H9 (cell line): ENCODE results near the gene CADM4. TPM values are rescaled to one million over a fixed set of nuclear protein-coding genes. Genes with fewer than 3 reads are reported as not detected.

Experiments used
- DNase-seq: peaks from one replicate; pipeline ENCODE4 v3.0.0-alpha.2; 2017
- H2AFZ ChIP-seq: one replicate; pipeline ENCODE4 v1.6.1; 2013; ENCODE audit warnings: mild to moderate bottlenecking, low read length, control low read depth, moderate library complexity
- H2AK5ac ChIP-seq: 2 replicates; pipeline ENCODE4 v1.6.1; 2013; ENCODE audit warnings: low read length, control low read depth, mixed read lengths; ENCODE audit not compliant: insufficient read length
- H2BK120ac ChIP-seq: one replicate; pipeline ENCODE4 v1.6.1; 2013; ENCODE audit warnings: low read depth, mild to moderate bottlenecking, low read length, control low read depth, inconsistent platforms; ENCODE audit not compliant: poor library complexity, severe bottlenecking
- H2BK12ac ChIP-seq: 2 replicates; pipeline ENCODE4 v1.6.1; 2013; ENCODE audit warnings: low read length, control low read depth, mixed read lengths, low read depth; ENCODE audit not compliant: insufficient read length
- H2BK15ac ChIP-seq: 2 replicates; pipeline ENCODE4 v1.6.1; 2013; ENCODE audit warnings: low read depth, low read length, control low read depth
- H2BK20ac ChIP-seq: one replicate; pipeline ENCODE4 v1.6.1; 2013; ENCODE audit warnings: low read depth, mild to moderate bottlenecking, low read length, control low read depth, inconsistent platforms; ENCODE audit not compliant: poor library complexity, severe bottlenecking
- H2BK5ac ChIP-seq: 2 replicates; pipeline ENCODE4 v1.6.1; 2013; ENCODE audit warnings: low read length, control low read depth, mixed read lengths; ENCODE audit not compliant: insufficient read length
- H3K14ac ChIP-seq: 2 replicates; pipeline ENCODE4 v1.6.1; 2013; ENCODE audit warnings: low read length, control low read depth; ENCODE audit not compliant: insufficient read depth
- H3K18ac ChIP-seq: 2 replicates; pipeline ENCODE4 v1.6.1; 2013; ENCODE audit warnings: low read depth, mild to moderate bottlenecking, mixed read lengths, low read length, control low read depth; ENCODE audit not compliant: insufficient read length
- H3K23ac ChIP-seq: 2 replicates; pipeline ENCODE4 v1.6.1; 2013; ENCODE audit warnings: low read length, control low read depth, mixed read lengths, low read depth; ENCODE audit not compliant: insufficient read length
- H3K23me2 ChIP-seq: 2 replicates; pipeline ENCODE4 v1.6.1; 2013; ENCODE audit warnings: low read depth, mild to moderate bottlenecking, mixed read lengths, low read length, control low read depth; ENCODE audit not compliant: insufficient read length, poor library complexity, severe bottlenecking
- H3K27ac ChIP-seq: 2 replicates; pipeline ENCODE4 v1.5.1; 2013; ENCODE audit warnings: low read length, control low read depth, mixed read lengths, low read depth; ENCODE audit not compliant: insufficient read length
- H3K27me3 ChIP-seq: 2 replicates; pipeline ENCODE4 v1.6.1; 2013; ENCODE audit warnings: low read length, control low read depth, inconsistent platforms; ENCODE audit not compliant: insufficient read depth
- H3K4ac ChIP-seq: 2 replicates; pipeline ENCODE4 v1.6.1; 2013; ENCODE audit warnings: low read depth, mild to moderate bottlenecking, control low read depth, inconsistent platforms, low read length, moderate library complexity
- H3K4me1 ChIP-seq: 2 replicates; pipeline ENCODE4 v1.6.1; 2013; ENCODE audit warnings: low read length, control low read depth, inconsistent platforms; ENCODE audit not compliant: insufficient read depth
- H3K4me2 ChIP-seq: 2 replicates; pipeline ENCODE4 v1.6.1; 2013; ENCODE audit warnings: low read length, control low read depth, mixed read lengths; ENCODE audit not compliant: insufficient read length, insufficient read depth
- H3K56ac ChIP-seq: 2 replicates; pipeline ENCODE4 v1.6.1; 2013; ENCODE audit warnings: low read depth, mild to moderate bottlenecking, mixed read lengths, low read length, control low read depth; ENCODE audit not compliant: insufficient read length
- H3K79me1 ChIP-seq: 2 replicates; pipeline ENCODE4 v1.6.1; 2013; ENCODE audit warnings: low read depth, mild to moderate bottlenecking, moderate library complexity, low read length, control low read depth, inconsistent platforms; ENCODE audit not compliant: insufficient read depth, poor library complexity, severe bottlenecking
- H3K79me2 ChIP-seq: 2 replicates; pipeline ENCODE4 v1.6.1; 2013; ENCODE audit warnings: low read length, control low read depth, inconsistent platforms; ENCODE audit not compliant: insufficient read depth
- H3K9ac ChIP-seq: 2 replicates; pipeline ENCODE4 v1.6.1; 2013; ENCODE audit warnings: low read length, control low read depth, mixed read lengths; ENCODE audit not compliant: insufficient read length; ENCODE audit errors: extremely low read depth
- H3K9me3 ChIP-seq: one replicate; pipeline ENCODE4 v1.6.1; 2013; ENCODE audit warnings: low read depth, low read length, inconsistent platforms; ENCODE audit not compliant: control insufficient read depth
- H3T11ph ChIP-seq: one replicate; pipeline ENCODE4 v1.6.1; 2013; ENCODE audit warnings: mild to moderate bottlenecking, low read length, control low read depth, inconsistent platforms
- H4K20me1 ChIP-seq: one replicate; pipeline ENCODE4 v1.6.1; 2013; ENCODE audit not compliant: control insufficient read depth, insufficient read length, insufficient read depth
- H4K5ac ChIP-seq: 2 replicates; pipeline ENCODE4 v1.6.1; 2013; ENCODE audit warnings: low read depth, mild to moderate bottlenecking, mixed read lengths, low read length, control low read depth; ENCODE audit not compliant: insufficient read length
- H4K8ac ChIP-seq: replicated peaks from 2 replicates; pipeline ENCODE4 v1.6.1; 2013; ENCODE audit warnings: low read length, control low read depth, mixed read lengths, low read depth; ENCODE audit not compliant: insufficient read length
- H4K91ac ChIP-seq: 2 replicates; pipeline ENCODE4 v1.6.1; 2013; ENCODE audit warnings: low read depth, mild to moderate bottlenecking, moderate library complexity, mixed read lengths, low read length, control low read depth; ENCODE audit not compliant: insufficient read length
- H3K27ac Mint-ChIP-seq, 3 experiments: 2 replicates in 2 of 3; 3 replicates in 1 of 3; pipeline ENCODE4 v1.8.0; 2020 to 2021; ENCODE audit warnings: mixed read lengths in 3 of 3, mild to moderate bottlenecking in 1 of 3, moderate library complexity in 1 of 3
- H3K27me3 Mint-ChIP-seq: 2 replicates; pipeline ENCODE4 v1.8.0; 2021; ENCODE audit warnings: low read depth, mild to moderate bottlenecking, moderate library complexity, mixed read lengths
- H3K36me3 Mint-ChIP-seq, 3 experiments: 2 replicates in 2 of 3; 3 replicates in 1 of 3; pipeline ENCODE4 v1.8.0; 2020 to 2021; ENCODE audit warnings: low read depth in 3 of 3, mixed read lengths in 3 of 3; ENCODE audit not compliant: insufficient read depth in 1 of 3
- H3K4me1 Mint-ChIP-seq, 2 experiments: 2 replicates each; pipeline ENCODE4 v1.8.0; 2020; ENCODE audit warnings: mixed read lengths in 2 of 2
- H3K4me3 Mint-ChIP-seq, 2 experiments: 2 replicates in 1 of 2; 3 replicates in 1 of 2; pipeline ENCODE4 v1.8.0; 2020 to 2021; ENCODE audit warnings: mild to moderate bottlenecking in 2 of 2, mixed read lengths in 2 of 2, moderate library complexity in 1 of 2
- H3K9me3 Mint-ChIP-seq, 2 experiments: 2 replicates in 1 of 2; 3 replicates in 1 of 2; pipeline ENCODE4 v1.8.0; 2020; ENCODE audit warnings: mild to moderate bottlenecking in 2 of 2, mixed read lengths in 2 of 2, moderate library complexity in 1 of 2
- WGBS: extraction: QIAGEN DNeasy Blood & Tissue Kit; methylation state at CpG from one replicate; pipeline ENCODE4 v1.1.7; 2013; ENCODE audit warnings: missing lambda C conversion rate, low lambda C conversion rate, mixed read lengths; ENCODE audit not compliant: insufficient read length; ENCODE audit errors: extremely low coverage; 5-methylcytosine and 5-hydroxymethylcytosine counted together
- total RNA-seq: library from RNA; stranded (reverse); gene quantifications from 2 replicates; pipeline ENCODE4 v1.2.1, GENCODE V29; 2021
- TF ChIP-seq, protein P1 (sequence below): fragments of 200-600 bp; sonication (generic); conservative IDR thresholded peaks from 3 replicates; pipeline ENCODE4 v1.8.0; 2021; ENCODE audit warnings: antibody characterized with exemption, mild to moderate bottlenecking

Gene CADM4
- total RNA-seq, 1 experiment from 2014 or later, result 10.2 TPM

DNA sequence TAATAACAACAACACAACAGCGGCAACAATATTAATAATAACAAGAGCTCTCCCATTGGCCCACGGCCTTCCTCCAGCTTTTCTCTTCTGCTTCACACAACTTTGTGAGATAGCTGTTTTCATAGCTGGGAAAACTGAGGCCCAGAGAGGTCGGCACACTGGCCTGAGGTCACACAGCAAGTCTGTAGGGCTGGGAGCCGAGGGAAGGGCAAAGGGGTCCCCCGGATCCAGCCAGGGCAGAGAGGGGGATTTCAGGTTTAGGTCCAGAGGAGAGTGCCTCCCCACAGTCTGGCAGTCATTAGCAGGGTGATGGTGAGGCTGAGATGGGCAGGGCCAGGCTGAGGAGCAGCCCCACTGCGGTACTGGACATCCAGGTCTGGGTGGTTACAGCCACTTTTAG lies 9.0 kb upstream of the CADM4 start:
- H3K36me3 Mint-ChIP-seq, result peaks cover 37 to 49% (median 41%) of the 10 kb centered on the region in 3 experiments
- Histone ChIP-seq H2AFZ (no peak overlapping the region), H2AK5ac (no peak overlapping the region), H3K23me2 (no peaks in the 10 kb centered on the region), H2BK20ac (no peak overlapping the region), H3K4me2 (no peak overlapping the region), H3K27me3 (no peaks in the 10 kb centered on the region), H3K9ac (no peak overlapping the region), H3K18ac (no peak overlapping the region), H3K79me2 (no peaks in the 10 kb centered on the region), H3K79me1 (no peaks in the 10 kb centered on the region), H4K91ac (no peak overlapping the region), H3K4ac (no peak overlapping the region), H3K56ac (no peak overlapping the region), H2BK5ac (no peak overlapping the region), H4K5ac (no peak overlapping the region), H3T11ph (no peak overlapping the region), H3K4me1 (no peaks in the 10 kb centered on the region), H2BK15ac (no peak overlapping the region), H2BK12ac (no peak overlapping the region), H2BK120ac (no peak overlapping the region), H3K23ac (no peak overlapping the region), H3K9me3 (no peaks in the 10 kb centered on the region), H3K27ac (no peak overlapping the region), H3K14ac (no peak overlapping the region), H4K8ac (no peak overlapping the region), H4K20me1 (no peaks in the 10 kb centered on the region)
- no peak overlapping the region for H3K27ac Mint-ChIP-seq
- peaks cover 13 to 24% of the 10 kb centered on the region in 2 experiments for H3K9me3 Mint-ChIP-seq
- peaks cover 2 to 3% of the 10 kb centered on the region in 2 experiments; a peak in 2 of 4 replicates for H3K4me1 Mint-ChIP-seq
- no peak overlapping the region for H3K4me3 Mint-ChIP-seq
- no peak for DNase-seq
- WGBS, result no CpG with 5 or more reads among the region's 6 CpGs
- peaks cover 12% of the 10 kb centered on the region for H3K27me3 Mint-ChIP-seq
- TF ChIP-seq, protein P1, sequence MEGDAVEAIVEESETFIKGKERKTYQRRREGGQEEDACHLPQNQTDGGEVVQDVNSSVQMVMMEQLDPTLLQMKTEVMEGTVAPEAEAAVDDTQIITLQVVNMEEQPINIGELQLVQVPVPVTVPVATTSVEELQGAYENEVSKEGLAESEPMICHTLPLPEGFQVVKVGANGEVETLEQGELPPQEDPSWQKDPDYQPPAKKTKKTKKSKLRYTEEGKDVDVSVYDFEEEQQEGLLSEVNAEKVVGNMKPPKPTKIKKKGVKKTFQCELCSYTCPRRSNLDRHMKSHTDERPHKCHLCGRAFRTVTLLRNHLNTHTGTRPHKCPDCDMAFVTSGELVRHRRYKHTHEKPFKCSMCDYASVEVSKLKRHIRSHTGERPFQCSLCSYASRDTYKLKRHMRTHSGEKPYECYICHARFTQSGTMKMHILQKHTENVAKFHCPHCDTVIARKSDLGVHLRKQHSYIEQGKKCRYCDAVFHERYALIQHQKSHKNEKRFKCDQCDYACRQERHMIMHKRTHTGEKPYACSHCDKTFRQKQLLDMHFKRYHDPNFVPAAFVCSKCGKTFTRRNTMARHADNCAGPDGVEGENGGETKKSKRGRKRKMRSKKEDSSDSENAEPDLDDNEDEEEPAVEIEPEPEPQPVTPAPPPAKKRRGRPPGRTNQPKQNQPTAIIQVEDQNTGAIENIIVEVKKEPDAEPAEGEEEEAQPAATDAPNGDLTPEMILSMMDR, result no peak
